Frontal cortex (tissue), 4 donors: ENCODE results near the gene FGGY. TPM values are rescaled to one million over a fixed set of nuclear protein-coding genes. Genes with fewer than 3 reads are reported as not detected.

Experiments used
- DNase-seq, 2 donors: peaks; one replicate each; pipeline ENCODE4 v3.0.0; 2012; ENCODE audit warnings: low spot score in 2 of 2
- FAIRE-seq: peaks from 2 replicates; lab custom pipeline; 2012; peaks lifted over from hg19 to GRCh38; lab: Jason Lieb, UNC
- total RNA-seq: library from RNA; depleted of rRNA; stranded (reverse); fragments of >200 nt; gene quantifications from one replicate; pipeline ENCODE4 v1.2.3, GENCODE V29; 2014
- donor health status: control.
- donor health status: control.
- donor health status: control.

The FGGY gene
- total RNA-seq, 1 donor from 2014 or later, result 27.3 TPM

DNA sequence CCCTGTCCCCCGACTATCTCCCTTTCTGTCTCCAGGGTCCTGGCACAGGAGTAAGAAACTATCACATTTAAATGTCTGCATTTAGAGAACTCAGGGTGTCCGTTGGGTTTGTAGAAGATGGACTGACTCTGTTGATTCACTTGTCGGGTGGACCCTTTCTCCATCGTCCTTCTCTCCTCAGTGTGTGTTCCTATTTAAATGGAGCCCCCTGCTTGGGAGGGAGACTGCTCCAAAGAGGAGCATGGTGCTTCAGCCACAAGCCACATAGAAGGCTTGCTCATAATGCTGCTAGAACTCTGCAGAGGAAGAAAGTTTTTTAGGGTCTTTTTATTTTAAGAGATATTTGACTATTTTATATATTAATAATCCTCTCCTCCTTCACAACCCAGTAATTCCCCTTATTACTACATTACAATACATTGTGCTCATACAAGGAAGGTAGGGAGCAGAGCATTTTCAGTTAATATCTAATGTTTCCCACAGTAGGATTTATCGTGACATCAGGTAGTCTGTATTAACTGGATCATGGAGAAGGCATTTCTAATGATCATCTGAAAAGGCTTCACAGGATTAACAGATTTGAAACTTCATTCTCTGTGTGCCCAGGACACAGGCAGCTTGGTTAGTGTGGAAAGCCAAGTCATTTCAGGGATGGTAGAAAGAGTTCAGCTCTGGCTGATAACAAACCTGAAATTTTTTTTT lies 13.8 kb downstream of the FGGY start:
- FAIRE-seq (no peak), DNase-seq (no peak)

DNA sequence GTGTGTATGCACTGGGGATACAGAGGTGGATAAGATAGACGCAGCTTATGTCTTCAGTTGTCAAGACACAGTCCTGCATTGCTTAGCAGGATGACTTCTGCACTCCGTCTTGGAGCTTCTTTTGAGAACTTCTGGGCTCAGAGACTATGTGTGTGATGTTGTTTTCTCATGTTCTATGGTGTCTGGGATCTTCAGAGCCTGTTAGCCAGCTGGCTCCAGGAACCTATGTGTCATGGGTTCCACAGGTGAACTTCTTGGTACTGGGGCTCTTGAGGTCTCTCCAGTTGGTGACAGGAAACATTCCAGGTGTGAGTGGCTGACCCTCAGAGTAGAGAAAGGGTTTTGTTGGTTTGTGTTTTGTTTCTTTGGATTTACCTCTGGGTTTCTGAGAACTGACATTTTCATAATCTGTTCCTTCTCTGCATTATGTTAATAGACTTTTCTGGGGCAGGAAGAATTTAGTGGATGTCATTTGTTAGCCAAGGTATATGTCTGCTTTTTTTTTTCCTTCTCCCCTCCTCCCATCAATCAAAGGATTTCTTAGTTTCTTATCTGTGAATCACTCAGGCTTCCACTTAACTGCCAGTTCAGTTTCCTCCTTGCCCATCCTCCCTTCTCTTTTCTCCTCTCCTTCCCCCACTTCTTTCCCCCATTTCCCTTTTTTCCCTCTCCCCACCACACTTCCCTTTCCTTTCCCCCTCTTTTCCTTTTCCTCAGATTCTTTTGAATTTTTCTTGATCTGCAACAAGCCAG lies 18.1 kb downstream of the FGGY start:
- DNase-seq (no peak), FAIRE-seq (no peak)

DNA sequence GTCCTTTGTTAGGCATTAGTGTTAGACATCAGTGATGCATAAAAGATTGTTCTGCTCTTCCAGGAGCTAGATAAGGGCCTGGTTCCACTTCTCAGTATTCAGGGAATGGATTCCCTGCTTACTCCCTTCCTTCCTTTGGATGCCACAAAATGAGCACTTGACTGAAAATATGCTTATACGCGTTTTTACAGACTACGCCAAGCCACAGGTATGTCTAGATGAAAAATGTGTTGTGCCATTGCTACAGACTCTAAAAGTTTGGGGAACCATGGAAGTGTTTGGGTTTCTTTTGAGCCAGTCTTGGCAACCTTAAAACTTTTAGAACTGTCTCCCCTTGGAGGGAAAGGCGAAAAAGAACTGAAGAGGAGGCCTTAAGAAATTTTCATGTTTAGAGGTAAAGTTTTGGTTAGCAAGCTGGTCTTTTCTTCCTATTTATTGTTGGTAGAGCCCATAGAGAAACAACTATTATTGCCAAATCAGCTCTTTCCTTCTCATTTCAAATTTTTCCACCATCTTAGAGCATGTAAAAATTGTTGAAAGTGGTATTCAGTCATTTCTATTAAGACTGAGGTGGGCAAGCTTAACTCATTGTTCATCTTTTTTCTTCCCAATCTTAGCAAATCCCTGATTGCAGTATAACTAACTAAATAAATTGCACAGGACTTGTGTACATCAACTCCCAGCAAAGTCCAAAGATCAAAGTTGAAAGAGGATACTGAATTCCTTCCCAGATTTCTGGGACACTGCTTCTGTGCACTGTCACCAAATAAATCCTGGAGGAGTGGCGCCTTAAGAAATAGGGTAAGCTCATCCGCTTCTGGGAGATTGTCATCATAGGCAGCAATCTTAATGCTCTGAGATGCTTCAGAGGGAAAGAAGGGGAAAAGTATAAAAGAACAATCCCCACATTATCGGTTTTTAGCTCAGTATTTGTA lies 18.9 kb downstream of the FGGY start:
- DNase-seq (no peak), FAIRE-seq (no peak)

DNA sequence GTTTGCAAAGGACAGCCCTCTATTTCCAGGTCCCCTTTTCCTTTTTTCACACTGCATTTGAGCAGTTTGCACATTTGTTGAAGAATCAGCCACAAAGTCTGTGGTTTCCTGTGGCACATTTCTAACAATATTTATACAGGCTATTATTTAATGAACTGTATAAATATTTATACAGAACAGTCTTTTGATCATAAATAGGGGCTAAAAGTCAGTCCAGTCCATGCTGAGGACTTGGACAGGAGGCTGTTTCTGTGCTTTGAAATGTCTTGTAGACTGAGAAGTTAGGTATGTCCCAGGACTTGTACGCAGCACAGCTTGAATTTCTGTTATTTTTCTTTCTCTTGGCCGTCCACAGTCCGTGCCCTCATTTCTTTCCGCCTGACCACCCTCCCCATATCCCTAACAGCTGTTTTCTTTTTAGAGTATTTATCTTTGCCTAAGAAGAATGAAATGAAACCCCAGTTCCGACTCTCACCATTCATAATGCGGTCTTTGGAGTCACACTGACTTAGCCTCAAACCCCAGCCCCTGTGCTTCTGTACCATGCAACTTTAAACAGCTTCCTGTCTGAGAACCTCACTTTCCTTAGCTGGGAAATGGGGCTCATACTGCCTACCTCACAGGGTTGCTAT lies 19.7 kb downstream of the FGGY start:
- DNase-seq (no peak), FAIRE-seq (no peak)

DNA sequence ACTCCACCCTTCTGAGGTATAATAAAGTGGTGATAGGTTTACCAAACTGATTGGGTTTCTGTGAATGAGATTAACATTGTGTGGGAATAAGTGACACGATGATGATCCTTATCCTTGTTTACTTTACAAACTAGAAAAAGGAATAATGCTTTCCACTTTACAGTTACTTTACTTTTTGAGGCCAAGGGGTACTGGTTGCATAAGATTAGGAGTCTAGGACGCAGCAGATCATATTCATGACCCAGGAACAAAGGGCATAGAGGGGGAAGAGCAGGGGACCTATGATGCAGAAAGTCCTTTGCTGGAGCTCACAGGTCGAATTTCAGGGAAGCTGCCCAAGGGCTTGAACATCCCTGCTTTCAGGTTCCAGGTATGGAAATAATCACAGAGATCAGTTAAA lies 20.4 kb downstream of the FGGY start:
- no peak for FAIRE-seq
- DNase-seq, result no peak

DNA sequence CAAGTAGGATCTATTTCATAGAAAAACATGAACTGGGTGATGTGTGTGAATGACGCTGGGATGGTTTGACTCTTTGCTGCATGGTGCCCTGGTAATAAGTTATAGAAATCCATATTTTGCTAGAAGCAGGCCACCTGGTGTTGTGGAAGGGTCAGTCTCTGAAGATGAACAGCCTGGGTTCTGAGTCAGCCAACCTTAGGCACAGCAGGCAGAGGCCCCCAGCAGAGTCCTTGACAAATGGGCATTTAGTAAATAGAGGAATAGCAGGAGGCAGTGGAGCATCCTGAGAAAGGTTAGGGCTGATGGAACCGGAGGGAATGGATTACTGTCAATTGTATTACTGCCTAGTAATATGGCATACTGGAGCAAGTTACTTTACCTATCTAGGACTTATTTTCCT lies 20.9 kb downstream of the FGGY start:
- no peak for DNase-seq
- no peak for FAIRE-seq

DNA sequence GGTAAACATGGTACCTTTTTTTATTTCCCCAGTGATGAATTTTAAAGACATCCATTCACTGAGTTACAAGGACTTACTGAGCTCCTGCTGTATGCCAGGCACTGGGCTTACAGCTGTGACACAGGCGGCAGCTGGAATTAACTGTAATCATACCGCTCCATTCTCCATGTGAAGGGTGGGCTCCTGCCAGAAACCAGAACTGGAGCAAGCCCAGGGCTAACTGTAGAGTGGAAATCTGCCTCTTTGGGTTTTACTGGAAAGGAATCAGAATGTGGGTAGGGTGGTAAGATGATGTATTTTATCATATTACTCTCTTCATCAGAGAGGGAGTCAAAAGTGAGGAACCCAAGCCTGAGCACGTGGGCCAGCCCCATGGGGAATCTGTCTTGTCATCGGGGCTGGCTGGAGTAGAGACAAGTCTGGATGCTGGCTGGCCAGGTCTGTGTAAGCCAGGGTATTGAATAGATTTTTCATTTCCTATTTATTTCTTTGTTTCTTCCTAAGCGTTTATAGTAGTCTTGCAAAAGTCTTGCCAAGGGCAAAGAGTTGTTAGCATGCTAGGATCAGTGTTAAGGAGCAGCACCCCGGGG lies 21.5 kb downstream of the FGGY start:
- DNase-seq (no peak), FAIRE-seq (no peak)

DNA sequence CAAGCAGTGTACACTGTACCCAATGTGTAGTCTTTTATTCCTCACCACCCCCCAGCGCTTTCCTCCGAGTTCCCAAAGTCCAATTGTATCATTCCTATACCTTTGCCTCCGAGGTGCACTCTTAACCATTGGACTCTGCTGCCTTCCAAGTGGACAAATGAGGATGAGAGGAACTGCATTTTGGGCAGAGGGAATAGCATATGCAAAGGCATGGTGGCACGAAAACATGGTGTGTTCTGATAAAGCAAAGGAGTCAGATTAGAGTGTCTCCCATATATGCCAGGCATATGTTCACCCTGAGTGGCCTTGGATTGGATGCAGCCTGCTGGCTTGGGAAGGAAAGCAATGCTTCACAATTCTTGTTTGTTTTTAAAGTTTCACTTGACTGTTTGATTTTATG lies 25.5 kb downstream of the FGGY start:
- FAIRE-seq, result no peak
- DNase-seq, result no peak

DNA sequence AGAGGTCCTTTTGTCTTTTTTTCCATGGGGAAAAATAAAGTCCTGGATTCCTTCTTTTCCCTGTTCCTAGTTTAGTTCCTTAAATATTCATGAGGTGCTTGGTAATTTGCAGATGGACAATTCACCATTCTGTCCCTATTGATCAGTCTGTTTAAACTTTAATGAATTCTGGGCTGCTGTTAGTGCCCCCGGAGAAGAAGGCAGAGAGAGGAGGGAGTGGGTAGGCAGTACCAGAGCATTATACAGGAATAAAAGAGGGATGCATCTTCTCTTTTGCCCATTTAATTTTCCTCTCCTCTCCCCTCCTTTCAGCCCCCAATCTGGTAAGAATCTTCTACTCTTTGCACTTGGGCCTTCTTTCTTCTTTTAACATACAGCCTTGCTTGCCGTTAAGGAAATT lies 25.9 kb downstream of the FGGY start:
- DNase-seq (no peak), FAIRE-seq (no peak)

DNA sequence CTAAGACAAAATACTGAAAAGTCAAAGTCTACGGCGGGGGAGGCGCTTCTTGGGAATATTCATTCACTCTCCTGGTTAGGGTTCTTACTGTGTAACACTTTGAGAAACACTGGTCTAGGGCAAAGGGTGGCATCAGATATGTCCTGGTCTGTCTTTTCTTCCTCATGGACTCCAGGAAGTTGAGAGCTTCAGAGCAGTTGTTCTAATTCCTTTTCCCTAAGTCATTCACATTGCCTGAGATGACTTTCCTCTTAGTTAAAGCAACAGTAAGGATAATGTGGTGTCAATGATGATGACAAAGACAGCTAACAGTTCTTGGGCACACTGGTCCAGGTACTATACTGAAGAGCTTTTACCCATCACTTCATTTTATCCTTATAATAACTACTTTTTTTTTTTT lies 27.0 kb downstream of the FGGY start:
- no peak for FAIRE-seq

DNA sequence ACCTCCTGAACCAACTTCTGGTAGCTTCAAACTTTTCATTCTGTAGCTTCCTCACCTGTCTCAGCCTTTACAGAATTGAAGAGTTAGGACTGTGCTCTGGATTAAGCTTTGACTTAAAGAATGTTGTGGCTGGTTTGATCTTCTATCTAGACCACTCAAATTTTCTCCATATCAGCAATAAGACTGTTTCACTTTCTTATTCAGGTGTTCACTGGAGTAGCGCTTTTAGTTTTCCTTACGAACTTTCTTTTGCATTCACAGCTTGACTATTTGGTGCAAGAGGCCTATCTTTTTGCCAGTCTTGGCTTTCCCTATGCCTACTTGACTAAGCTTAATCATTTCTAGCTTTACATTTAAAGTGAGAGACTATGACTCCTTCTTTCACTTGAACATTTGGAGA lies 31.5 kb downstream of the FGGY start:
- DNase-seq (no peak), FAIRE-seq (no peak)

More for the DNA sequence above, 27.0 kb downstream of the FGGY start:
- no peak for DNase-seq

DNA sequence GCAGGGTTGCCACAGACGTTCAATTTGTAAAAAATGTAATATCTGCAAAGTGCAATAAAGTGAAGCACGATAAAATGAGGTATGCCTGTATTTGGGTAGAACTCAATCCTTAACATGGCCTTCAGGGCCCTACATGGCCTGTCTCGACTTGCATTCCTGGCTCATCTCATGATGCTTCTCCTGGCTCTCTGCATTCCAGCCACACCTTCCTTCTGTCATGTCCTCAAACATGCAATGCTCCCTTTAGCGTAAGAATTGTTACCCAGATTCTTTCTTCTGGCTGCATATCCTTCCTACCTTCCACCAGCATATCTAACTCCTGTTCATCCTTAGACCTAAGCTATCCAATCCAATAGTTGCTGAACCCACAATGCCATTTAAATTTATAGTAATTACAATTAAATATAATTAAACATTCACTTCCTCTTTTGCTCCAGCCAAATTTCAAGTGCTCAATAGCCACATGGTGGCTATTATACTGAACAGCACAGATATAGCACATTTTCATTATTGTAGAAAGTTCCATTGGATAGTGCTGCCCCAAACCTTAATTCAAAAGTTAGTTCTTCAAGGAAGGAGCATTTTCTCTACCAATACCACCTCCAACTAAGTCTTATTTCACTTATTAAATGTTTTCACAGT lies 32.6 kb downstream of the FGGY start:
- no peak for DNase-seq
- no peak for FAIRE-seq

DNA sequence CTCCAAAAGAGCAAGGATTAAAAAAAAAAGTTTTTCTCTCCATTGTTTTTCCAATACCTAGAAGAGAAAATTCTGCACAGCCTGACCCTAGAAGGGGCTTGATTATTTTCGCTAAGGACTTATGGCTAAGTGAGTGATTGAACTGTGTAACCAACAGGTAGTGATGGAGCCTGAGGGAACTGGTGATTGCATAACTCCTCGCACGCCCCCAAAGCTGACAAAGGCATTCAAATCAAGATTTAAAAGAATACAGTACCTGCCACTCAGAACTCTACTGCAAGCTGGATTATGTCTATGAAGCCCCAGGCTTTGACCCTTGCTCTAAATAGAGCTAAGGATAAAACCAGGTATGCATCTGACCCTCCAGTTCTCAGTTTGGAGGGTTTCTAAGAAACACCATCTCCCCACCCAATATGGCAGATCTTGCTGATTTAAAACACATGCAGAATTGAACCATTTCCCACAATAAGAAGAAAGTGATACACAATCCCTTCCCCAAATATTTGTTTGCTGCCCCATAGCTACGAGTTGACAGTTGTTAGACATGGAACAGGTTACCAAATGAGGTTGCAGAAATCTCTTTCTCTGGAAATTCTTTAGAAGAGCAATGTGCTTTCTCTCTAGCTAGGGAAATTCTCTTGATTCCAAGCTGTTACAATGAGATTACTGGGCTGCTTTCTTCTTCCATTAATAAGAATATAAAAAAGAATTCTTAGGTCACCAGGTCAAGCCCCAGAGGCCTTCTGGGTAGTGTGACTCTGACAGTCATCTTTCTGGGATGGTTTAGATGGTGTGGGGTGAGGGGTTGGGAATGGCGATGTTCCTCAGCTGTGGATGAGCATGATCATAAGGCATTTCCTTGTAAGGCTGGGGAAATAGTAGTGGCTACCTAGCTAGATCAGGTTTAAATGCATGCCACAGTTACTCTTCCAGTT lies 35.1 kb downstream of the FGGY start:
- FAIRE-seq (no peak), DNase-seq (no peak)

DNA sequence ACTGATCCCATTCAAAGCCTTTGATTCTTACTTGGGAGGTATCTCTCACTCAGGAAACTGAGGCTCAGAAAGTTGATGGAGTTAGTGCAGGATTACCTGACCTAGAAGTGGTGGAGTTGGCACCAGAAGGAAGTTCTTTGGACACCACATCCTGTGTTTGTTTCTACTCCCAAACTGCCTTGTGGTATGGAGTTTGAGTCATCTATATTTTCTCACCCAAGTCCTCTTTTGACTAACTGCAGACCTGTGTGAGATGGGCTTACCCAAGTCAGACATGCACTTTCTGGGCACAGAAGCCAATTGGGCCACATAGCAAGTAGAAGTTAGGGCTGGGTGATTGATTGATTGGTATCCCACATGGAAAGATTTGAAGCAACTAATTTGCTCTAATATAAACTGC lies 36.1 kb downstream of the FGGY start:
- DNase-seq (no peak), FAIRE-seq (no peak)

DNA sequence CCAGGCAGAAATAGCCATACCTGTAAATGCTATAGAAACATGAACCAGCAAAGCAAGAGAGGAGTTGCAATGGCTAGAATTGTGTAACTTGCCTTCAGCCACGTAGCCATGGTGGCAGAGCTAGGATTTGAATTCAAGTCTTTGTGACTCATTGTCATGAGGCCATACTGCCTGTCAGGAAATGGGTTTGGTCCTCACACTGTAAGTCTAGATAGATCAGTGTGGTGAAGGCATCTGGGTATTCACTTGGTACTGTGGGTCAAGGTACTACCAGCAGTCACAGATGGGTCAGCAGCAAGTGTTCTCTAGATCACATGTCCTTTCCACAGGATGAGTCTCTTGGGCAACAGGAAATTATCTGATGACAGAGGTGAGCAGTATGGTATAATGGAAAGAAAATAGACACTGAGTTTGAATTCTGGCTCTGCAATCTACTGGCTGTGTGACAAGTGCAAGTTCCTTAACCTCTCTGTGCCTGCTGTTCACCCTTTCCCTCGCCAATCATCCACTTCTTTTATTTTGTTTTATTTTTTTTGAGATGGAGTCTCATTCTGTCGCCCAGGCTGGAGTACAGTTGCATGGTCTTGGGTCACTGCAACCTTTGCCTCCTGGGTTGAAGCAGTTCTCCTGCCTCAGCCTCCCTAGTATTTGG lies 36.9 kb downstream of the FGGY start:
- DNase-seq (no peak), FAIRE-seq (no peak)

DNA sequence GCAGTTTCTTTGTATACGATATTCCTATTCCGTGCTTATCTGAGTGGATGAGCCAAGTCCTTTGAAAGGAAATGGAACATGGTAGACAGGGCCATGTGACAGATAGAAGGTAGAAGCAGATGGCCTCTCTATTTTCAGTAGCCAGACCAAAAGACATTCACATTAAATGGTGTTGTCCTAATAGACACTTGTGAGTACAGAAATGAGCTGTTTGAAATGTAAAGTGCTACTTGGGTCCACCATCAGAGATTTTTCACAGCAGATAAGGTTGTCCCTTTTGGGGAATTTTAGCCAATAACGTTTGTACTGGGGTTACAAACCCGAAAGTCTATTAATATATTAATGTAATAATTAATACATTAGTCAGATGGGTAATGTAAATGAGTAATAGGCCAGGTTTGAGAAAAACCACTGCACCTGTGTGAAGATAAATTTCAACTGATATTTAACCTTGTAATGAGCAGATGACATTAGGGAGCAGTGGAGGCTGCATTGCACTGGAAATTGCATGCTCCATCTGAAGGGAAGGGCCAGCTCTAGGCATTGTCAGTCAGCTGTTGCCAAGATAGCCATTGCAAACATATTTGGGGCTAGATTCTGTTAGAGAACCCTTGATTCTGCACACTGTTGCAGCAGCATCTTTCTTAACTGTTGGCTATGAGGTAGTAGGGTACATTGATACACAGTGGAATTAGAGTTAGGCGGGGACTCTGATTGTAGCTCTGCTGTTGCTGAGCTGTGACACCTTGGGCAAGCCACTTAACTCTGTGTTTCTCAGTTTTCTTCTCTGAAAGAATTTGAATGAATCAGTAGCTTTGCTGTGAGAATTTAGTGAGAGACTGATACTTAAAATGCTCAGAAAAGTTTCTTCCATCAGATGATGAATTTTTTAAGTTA lies 43.8 kb downstream of the FGGY start:
- DNase-seq, result no peak
- FAIRE-seq, result no peak
